Measurements from ENCODE around the gene HOXD12. TPM values are rescaled to one million over a fixed set of nuclear protein-coding genes. Genes with fewer than 3 reads are reported as not detected.

The HOXD12 gene
- total RNA-seq, 1 experiment from 2014 or later: 0.27 TPM

GRCh38 chr2:176120364-176121189 is 21.0 kb downstream of the HOXD12 start:
- ChIA-PET CTCF (interaction anchor here (0.8 to 2.1 kb wide), 6 partner anchors 10 to 1028 kb away, joined by 3 to 11 read pairs (median 4); no protein-coding TSS in a partner anchor), POLR2A (no interaction called here), RAD21 (ENCODE audit: low non-redundant PET in 1 of 2, low total read pairs in 2 of 2, uncharacterized antibody in 2 of 2, unreplicated experiment in 2 of 2) (no interaction called here)
- H3K9ac ChIP-seq (ENCODE audit: low read length): no peak overlapping the region
- no peaks in the 10 kb centered on the region for H3K79me2 ChIP-seq (ENCODE audit: insufficient read depth, low read length)
- BruUV-seq (replicated peaks): no TSS peak
- no peak overlapping the region for H2AFZ ChIP-seq (ENCODE audit: low read depth, low read length, poor library complexity, severe bottlenecking)
- no peaks in the 10 kb centered on the region for H3K9me2 ChIP-seq (ENCODE audit: insufficient read depth)
- TF ChIP-seq, protein P1, sequence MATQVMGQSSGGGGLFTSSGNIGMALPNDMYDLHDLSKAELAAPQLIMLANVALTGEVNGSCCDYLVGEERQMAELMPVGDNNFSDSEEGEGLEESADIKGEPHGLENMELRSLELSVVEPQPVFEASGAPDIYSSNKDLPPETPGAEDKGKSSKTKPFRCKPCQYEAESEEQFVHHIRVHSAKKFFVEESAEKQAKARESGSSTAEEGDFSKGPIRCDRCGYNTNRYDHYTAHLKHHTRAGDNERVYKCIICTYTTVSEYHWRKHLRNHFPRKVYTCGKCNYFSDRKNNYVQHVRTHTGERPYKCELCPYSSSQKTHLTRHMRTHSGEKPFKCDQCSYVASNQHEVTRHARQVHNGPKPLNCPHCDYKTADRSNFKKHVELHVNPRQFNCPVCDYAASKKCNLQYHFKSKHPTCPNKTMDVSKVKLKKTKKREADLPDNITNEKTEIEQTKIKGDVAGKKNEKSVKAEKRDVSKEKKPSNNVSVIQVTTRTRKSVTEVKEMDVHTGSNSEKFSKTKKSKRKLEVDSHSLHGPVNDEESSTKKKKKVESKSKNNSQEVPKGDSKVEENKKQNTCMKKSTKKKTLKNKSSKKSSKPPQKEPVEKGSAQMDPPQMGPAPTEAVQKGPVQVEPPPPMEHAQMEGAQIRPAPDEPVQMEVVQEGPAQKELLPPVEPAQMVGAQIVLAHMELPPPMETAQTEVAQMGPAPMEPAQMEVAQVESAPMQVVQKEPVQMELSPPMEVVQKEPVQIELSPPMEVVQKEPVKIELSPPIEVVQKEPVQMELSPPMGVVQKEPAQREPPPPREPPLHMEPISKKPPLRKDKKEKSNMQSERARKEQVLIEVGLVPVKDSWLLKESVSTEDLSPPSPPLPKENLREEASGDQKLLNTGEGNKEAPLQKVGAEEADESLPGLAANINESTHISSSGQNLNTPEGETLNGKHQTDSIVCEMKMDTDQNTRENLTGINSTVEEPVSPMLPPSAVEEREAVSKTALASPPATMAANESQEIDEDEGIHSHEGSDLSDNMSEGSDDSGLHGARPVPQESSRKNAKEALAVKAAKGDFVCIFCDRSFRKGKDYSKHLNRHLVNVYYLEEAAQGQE (IDR thresholded peaks at IDR 0.05; ENCODE audit: low read depth): no peak
- TF ChIP-seq, protein P2, sequence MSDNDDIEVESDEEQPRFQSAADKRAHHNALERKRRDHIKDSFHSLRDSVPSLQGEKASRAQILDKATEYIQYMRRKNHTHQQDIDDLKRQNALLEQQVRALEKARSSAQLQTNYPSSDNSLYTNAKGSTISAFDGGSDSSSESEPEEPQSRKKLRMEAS (IDR thresholded peaks at IDR 0.05): no peak
- no peak for TF ChIP-seq EZH2phosphoT487 (IDR thresholded peaks at IDR 0.05; ENCODE audit: borderline replicate concordance)
- no peak for TF ChIP-seq ELF1 (IDR thresholded peaks at IDR 0.05; ENCODE audit: borderline replicate concordance, low read depth)
- H3K27me3 ChIP-seq (ENCODE audit: insufficient read depth, low read length): no peaks in the 10 kb centered on the region
- H3K4me2 ChIP-seq (ENCODE audit: low read length): no peak overlapping the region
- intact Hi-C loops (cut with micrococcal nuclease): no loop called here
- no peak for DNase-seq (ENCODE audit: low read depth, low spot score)
- H3K27ac ChIP-seq (ENCODE audit: low read depth, low read length): no peak overlapping the region
- H3K36me3 ChIP-seq (ENCODE audit: control insufficient read depth in 1 of 2, insufficient read depth in 2 of 2, low read length in 2 of 2): no peaks in the 10 kb centered on the region
- H3K4me3 ChIP-seq (replicated peaks in 1 of 2; ENCODE audit: low read depth in 1 of 2, low read length in 2 of 2): no peak overlapping the region
- H3K9me3 ChIP-seq (ENCODE audit: control insufficient read depth in 1 of 2, insufficient read depth in 1 of 2, low read depth in 1 of 2, low read length in 2 of 2): no peaks in the 10 kb centered on the region
- H3K4me1 ChIP-seq (ENCODE audit: control insufficient read depth in 1 of 2, insufficient read depth in 2 of 2, low read length in 2 of 2): peaks cover 0 to 5% of the 10 kb centered on the region in 2 experiments; a peak in 1 of 4 replicates
- no peaks in the 10 kb centered on the region for H4K20me1 ChIP-seq (ENCODE audit: insufficient read depth)
- no peak for ATAC-seq

All from HCT116 (cell line).